Measurements from ENCODE around the gene THAP3.

The THAP3 gene

DNA sequence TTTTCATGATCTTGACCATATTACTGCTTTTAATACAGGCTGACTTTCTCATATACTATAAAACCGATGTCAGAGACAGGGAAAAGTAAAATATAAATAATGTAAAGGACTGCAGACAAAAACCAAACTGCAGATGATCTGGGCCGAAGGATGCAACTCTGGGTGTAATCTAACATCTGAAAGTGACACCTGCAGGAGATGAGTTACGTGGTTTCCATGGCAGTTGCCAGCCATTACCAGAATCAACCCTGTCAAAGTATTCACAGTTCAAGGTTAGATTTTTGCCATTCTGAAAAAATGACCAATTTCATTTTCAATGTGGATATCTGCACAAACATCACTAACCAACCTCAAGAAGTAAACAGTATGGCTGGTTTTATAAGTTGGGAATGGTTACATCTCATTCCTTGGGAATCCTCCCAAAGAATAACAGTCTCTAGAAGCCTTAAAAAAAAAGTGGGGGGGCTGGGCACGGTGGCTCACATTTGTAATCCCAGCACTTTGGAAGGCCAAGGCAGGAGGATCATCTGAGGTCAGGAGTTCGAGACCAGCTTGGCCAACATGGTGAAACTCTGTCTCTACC lies 49.2 kb downstream of the THAP3 start:
- no peak for DNase-seq (ENCODE audit: low read depth in 2 of 2)

DNA sequence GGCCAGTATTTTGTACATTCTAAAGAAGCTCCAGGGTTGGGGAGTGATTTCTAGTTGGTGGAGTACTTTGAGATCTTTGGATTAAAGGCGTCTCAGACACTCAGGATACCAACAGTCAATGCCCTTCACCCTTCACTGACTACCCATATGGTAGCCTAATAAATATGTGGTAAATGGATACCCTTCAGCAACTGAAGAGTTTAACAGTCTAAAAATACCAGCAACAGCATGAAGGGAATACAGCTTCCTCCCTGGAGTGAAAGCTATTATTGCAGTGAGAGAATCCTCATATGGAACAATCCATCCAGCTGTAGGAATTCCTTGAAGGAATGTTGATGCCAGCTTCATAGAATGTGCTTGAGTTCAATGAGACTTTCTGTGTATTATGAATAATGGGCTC lies 50.1 kb downstream of the THAP3 start:
- DNase-seq (ENCODE audit: low read depth in 2 of 2): no peak

DNA sequence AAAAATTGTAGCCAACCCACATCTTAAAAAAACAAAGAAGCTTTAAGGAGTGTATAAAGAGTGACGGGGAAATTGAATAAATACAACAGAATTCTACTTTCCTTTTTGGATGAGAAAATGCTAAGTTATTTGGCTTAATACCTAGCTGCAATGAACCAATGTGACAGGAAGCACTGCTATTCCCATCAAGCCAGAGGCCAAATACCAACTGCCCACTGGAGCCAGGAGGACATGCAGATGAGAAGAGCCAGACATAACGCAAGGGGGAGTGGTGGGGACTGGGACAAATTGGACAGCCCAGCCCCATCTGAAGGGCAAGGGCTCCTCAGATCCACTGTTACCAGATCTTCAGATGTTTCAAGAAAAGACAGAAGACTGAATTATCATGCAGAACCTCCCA lies 51.3 kb downstream of the THAP3 start:
- DNase-seq (ENCODE audit: low read depth in 2 of 2): no peak
